Cardiac fibroblast (primary cell): ENCODE measurements around the gene NLGN4Y.

Experiments
- DNase-seq, 2 donors: peaks; one replicate each; pipeline versions ENCODE4 v3.0.0 to v3.0.0-alpha.2; 2010; ENCODE audit warnings: low read depth in 2 of 2
- H3K4me3 ChIP-seq, 2 donors: replicated peaks in 1 of 2; 1 replicate in 1 of 2; 2 replicates in 1 of 2; pipeline ENCODE4 v1.5.1; 2011; ENCODE audit warnings: low read depth in 2 of 2, low read length in 2 of 2, mild to moderate bottlenecking in 2 of 2, moderate library complexity in 1 of 2
- CTCF ChIP-seq: IDR thresholded peaks from one replicate; pipeline ENCODE4 v1.5.1; 2011; ENCODE audit warnings: low read depth, mild to moderate bottlenecking, low read length, inconsistent platforms

NLGN4Y gene

DNA sequence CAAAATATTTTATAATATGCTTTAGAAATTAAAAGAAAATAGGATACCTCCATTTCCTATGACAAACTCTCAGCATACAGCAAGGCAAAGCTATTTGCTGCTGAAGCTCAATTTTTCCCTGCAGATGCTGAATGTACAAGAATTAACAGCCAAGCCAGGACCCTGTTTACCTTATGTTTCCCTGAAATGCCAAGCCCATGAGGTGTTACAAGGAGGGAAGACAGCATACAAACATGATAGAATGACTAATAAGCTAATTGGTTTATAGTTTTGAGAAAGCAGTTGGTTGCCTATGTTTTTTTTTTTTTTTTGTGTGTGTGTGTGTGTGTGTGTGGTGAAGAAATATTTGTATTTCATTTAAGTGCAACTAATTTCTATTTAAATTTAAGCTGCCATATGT is 113.2 kb downstream of the NLGN4Y start:
- no peak for DNase-seq
- TF ChIP-seq CTCF, result no peak
- no peak overlapping the region for H3K4me3 ChIP-seq

- no peak for TF ChIP-seq CTCF
- no peak overlapping the region for H3K4me3 ChIP-seq
- no peak for DNase-seq
Measured at GRCh38 chrY:14641853-14642252, 117.5 kb downstream of the NLGN4Y start.

GRCh38 chrY:14644157-14644952 is 120.0 kb downstream of the NLGN4Y start:
- H3K4me3 ChIP-seq, result no peak overlapping the region
- no peak for TF ChIP-seq CTCF
- peak; percentile 48 to 49 for DNase-seq

DNA sequence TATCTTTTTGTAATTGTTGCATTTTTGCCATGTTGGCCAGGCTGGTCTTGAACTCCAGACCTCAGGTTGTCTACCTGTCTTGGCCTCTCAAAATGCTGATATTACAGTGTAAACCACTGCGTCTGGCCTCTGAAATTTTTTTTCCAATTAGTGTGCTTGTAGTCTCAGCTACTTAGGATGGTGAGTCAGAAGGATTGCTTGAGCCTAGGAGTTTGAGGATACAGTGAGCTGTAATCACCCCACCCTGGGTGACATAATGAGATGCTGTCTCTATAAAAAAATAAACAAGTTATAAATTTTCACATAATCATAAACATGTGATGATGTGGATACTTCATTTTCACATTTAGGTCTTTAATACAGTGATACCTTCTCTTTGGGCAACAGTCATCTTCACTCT is 154.9 kb downstream of the NLGN4Y start:
- H3K4me3 ChIP-seq, result no peak overlapping the region
- no peak for DNase-seq
- no peak for TF ChIP-seq CTCF

DNA sequence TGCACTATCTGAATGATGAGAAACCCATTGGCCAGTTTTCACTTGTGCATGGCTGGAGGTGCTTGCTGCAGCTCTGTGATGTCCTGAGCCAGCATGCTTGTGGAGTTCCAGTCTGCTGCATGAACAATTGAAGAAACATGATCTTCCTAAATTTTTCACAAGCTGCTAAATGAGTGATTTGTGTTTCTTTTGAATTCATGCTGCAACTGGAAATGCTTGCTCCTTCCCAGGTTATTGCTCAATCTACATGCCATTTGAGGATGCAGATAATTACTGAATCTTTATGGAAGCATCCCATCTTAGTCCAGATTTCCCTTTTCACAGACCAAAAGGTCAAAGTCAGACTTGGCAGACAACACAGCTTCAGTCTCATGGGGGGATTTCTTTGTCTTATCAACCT is 170.2 kb downstream of the NLGN4Y start:
- no peak for TF ChIP-seq CTCF
- DNase-seq, result peak in 1 of 2 donors; percentile 16
- no peak overlapping the region for H3K4me3 ChIP-seq

- TF ChIP-seq CTCF, result no peak
- peak in 1 of 2 donors; percentile 17 for DNase-seq
Measured at GRCh38 chrY:14708158-14708557, 183.8 kb downstream of the NLGN4Y start.

DNA sequence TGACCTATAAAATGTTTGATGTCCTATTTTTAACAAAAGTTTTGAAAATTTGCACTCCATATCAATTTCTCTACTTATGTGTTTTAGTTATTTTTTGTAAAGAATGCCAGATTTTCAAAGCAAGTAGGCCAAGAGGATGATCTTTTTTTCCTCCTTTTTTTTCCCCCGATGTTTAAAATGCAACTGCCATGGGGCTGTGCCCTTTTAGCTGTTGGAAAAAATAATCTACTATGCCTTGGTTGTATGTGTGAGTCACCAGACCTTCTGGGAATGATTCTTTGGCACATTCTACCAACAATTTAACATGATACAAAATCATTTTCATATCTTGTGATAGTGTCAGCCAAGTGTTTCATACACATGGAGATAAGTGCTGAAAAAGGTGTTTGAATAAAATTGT is 217.3 kb downstream of the NLGN4Y start:
- DNase-seq, result peak in 1 of 2 donors; percentile 0
- TF ChIP-seq CTCF, result no peak
- no peak overlapping the region for H3K4me3 ChIP-seq

More at GRCh38 chrY:14708158-14708557, 183.8 kb downstream of the NLGN4Y start:
- H3K4me3 ChIP-seq, result no peak overlapping the region
